Nephron (organoid): Measurements from ENCODE around the gene VASN.
"Not testable (repeated sequence)": the region's sequence is repeated elsewhere in the genome, so short reads cannot be mapped to it uniquely, and the experiment has no call there.

Experiments used
- H3K27ac Mint-ChIP-seq, 3 experiments: 2 replicates each; pipeline ENCODE4 v1.8.0; 2020; ENCODE audit warnings: mixed read lengths in 3 of 3, mild to moderate bottlenecking in 2 of 3, moderate library complexity in 1 of 3
- H3K27me3 Mint-ChIP-seq: 2 replicates; pipeline ENCODE4 v1.8.0; 2021; ENCODE audit warnings: low read depth, mild to moderate bottlenecking, moderate library complexity, mixed read lengths
- H3K36me3 Mint-ChIP-seq: 2 replicates; pipeline ENCODE4 v1.8.0; 2020; ENCODE audit warnings: low read depth, mixed read lengths
- H3K4me1 Mint-ChIP-seq: 2 replicates; pipeline ENCODE4 v1.8.0; 2020; ENCODE audit warnings: mixed read lengths
- H3K4me3 Mint-ChIP-seq, 3 experiments: 2 replicates each; pipeline ENCODE4 v1.8.0; 2020; ENCODE audit warnings: mild to moderate bottlenecking in 3 of 3, mixed read lengths in 3 of 3, moderate library complexity in 2 of 3
- H3K9me3 Mint-ChIP-seq: 2 replicates; pipeline ENCODE4 v1.8.0; 2020; ENCODE audit warnings: mixed read lengths
- CTCF ChIP-seq, 3 experiments: fragments of 200-600 bp; sonication (generic); IDR thresholded peaks; one replicate each; pipeline ENCODE4 v1.5.0; 2021; ENCODE audit warnings: antibody characterized with exemption in 3 of 3; ENCODE audit not compliant: unreplicated experiment in 3 of 3

Gene VASN

DNA sequence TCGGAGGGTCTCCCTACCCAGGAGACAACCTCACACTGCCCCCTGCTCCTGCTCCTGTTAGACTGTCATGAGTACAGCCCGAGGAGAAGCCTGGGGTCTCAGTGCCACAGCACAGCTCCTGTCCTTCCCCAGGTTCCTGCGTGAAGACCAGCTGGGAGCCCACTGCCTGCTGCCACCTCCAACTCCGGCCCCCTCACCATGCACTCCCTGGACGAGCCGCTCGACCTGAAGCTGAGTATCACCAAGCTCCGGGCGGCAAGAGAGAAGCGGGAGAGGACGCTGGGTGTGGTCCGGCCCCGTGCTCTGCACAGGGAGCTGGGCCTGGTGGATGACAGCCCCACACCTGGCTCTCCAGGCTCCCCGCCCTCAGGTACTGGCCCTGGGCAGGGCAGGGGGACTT lies 39.6 kb upstream of the VASN start:
- Mint-ChIP-seq H3K27ac (no peak overlapping the region), H3K4me3 (no peak overlapping the region), H3K9me3 (no peaks in the 10 kb centered on the region), H3K36me3 (peaks cover 15% of the 10 kb centered on the region), H3K27me3 (no peaks in the 10 kb centered on the region), H3K4me1 (peaks cover 16% of the 10 kb centered on the region)
- no peak for TF ChIP-seq CTCF (IDR thresholded peaks at IDR 0.05; ENCODE audit: unreplicated experiment in 3 of 3)

DNA sequence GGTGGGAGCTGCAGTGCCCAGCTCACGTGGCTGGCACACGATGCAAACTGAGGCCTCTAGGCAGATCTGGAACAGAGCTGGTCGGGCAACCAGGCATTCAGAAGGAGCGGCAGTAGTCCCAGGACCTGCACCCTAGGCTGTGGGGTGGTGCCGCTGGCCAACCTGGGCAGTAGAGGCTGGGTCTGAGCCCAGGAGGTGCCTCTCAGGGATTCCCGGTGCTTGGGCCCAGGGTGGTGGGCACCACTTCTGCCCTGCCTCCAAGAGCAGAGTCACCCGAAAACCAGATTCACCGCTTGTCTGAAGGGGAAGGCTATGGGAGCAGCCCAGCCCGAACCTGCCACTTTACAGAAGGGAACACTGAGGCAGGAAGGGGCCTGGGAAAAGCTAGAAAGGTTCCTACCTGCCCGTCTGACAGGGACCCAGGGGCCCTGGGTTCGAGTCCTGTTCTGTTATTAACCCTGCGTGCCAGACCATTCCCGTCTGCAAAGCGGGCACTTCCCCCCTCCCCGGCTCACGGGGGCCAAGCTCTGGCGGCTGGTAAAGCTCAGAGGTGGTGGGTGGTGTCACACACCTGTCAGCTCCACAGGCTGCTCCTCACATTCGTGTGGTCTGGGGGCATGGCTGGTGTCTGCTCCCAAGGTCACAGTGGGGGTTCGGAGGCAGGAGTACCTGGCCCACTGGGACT lies 38.9 kb upstream of the VASN start:
- Mint-ChIP-seq H3K27me3 (no peaks in the 10 kb centered on the region), H3K27ac (no peak overlapping the region), H3K4me1 (peaks cover 16% of the 10 kb centered on the region), H3K9me3 (no peaks in the 10 kb centered on the region), H3K36me3 (peaks cover 15% of the 10 kb centered on the region), H3K4me3 (no peak overlapping the region)
- TF ChIP-seq CTCF (IDR thresholded peaks at IDR 0.05; ENCODE audit: unreplicated experiment in 3 of 3): no peak

DNA sequence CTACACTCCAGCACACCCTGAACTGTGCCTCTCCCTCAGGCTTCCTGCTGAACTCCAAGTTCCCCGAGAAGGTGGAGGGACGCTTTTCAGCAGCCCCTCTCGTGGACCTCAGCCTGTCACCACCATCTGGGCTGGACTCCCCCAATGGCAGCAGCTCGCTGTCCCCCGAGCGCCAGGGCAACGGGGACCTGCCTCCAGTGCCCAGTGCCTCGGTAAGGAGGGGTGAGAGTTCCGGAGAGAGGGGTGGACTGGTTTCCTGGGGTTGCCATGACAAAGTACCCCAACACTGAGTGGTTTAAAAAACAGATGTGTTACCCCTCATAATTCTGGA lies 38.4 kb upstream of the VASN start:
- peaks cover 15% of the 10 kb centered on the region for H3K36me3 Mint-ChIP-seq
- H3K4me3 Mint-ChIP-seq: no peak overlapping the region
- peaks cover 14% of the 10 kb centered on the region for H3K4me1 Mint-ChIP-seq
- H3K27ac Mint-ChIP-seq: no peak overlapping the region
- no peaks in the 10 kb centered on the region for H3K9me3 Mint-ChIP-seq
- no peak for TF ChIP-seq CTCF (IDR thresholded peaks at IDR 0.05; ENCODE audit: unreplicated experiment in 3 of 3)
- H3K27me3 Mint-ChIP-seq: no peaks in the 10 kb centered on the region

DNA sequence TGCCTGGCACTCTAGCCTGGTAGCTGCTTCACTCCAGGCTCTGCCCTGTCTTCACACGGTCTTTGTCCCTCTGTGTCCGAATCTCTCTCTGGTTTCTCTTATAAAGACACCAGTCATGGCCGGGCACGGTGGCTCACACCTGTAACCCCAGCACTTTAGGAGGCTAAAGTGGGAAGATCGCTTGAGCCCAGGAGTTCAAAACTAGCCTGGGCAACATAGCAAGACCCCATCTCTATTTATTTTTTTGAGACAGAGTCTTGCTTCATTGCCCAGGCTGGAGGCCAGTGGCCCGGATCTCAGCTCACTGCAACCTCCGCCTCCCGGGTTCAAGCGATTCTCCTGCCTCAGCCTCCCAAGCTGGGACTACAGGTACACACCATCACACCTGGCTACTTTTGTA lies 37.9 kb upstream of the VASN start:
- peaks cover 12% of the 10 kb centered on the region for H3K4me1 Mint-ChIP-seq
- H3K27ac Mint-ChIP-seq, H3K4me3 Mint-ChIP-seq, H3K27me3 Mint-ChIP-seq, H3K9me3 Mint-ChIP-seq: not testable (repeated sequence)
- H3K36me3 Mint-ChIP-seq: peaks cover 15% of the 10 kb centered on the region

DNA sequence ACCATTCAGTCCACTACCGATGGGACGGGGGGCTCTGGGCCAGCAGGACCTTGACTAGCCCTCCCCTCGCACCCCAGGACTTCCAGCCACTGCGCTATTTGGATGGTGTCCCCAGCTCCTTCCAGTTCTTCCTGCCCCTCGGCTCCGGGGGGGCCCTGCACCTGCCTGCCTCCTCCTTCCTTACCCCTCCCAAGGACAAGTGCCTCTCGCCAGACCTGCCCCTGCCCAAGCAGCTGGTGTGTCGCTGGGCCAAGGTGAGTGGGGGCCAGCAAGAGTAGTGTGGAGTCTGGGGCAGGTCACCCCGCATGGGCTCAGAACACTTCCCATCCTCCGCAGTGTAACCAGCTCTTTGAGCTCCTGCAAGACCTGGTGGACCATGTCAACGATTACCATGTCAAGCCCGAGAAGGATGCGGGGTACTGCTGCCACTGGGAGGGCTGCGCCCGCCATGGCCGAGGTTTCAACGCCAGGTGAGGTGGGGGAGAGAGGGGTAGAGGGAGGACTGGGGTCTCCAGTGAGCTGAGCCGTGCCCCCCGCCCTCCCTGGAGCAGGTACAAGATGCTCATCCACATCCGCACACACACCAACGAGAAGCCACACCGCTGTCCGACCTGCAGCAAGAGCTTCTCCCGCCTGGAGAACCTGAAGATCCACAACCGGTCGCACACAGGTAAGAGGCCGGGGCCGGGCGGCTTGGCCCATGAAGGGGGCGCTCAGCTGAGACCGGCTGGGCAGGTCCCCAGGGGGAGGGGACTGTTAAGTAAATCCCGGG lies 36.7 kb upstream of the VASN start:
- Mint-ChIP-seq H3K27me3 (no peaks in the 10 kb centered on the region), H3K36me3 (peaks cover 15% of the 10 kb centered on the region), H3K9me3 (no peaks in the 10 kb centered on the region), H3K4me1 (peaks cover 8% of the 10 kb centered on the region), H3K27ac (no peak overlapping the region), H3K4me3 (no peak overlapping the region)
- TF ChIP-seq CTCF (IDR thresholded peaks at IDR 0.05; ENCODE audit: unreplicated experiment in 3 of 3): no peak

- no peak overlapping the region for H3K4me3 Mint-ChIP-seq
- no peak overlapping the region for H3K27ac Mint-ChIP-seq
- no peaks in the 10 kb centered on the region for H3K27me3 Mint-ChIP-seq
- H3K4me1 Mint-ChIP-seq: peaks cover 7% of the 10 kb centered on the region
- TF ChIP-seq CTCF (IDR thresholded peaks at IDR 0.05; ENCODE audit: unreplicated experiment in 3 of 3): no peak
- H3K9me3 Mint-ChIP-seq: no peaks in the 10 kb centered on the region
- peaks cover 15% of the 10 kb centered on the region for H3K36me3 Mint-ChIP-seq
These were observed 34.7 kb upstream of the VASN start for GRCh38 chr16:4336701-4337539.
